HG03064 (cell line): ENCODE data around the gene AKAP13.

Experiments
- ATAC-seq: cut with Tn5 transposase; IDR thresholded peaks from one replicate; pipeline ENCODE4 v1.9.1; 2021; ENCODE audit warnings: low read depth; ENCODE audit not compliant: unreplicated experiment

AKAP13 gene

GRCh38 chr15:85757939-85758654 lies 377.7 kb downstream of the AKAP13 start:
- ATAC-seq, result no peak

- ATAC-seq, result no peak
Measured at GRCh38 chr15:85758655-85758978, 378.2 kb downstream of the AKAP13 start.

- ATAC-seq, result no peak
Measured at GRCh38 chr15:85759376-85759775, 379.0 kb downstream of the AKAP13 start.

- no peak for ATAC-seq
Measured at GRCh38 chr15:85760049-85760448, 379.6 kb downstream of the AKAP13 start.

GRCh38 chr15:85760531-85761371 lies 380.3 kb downstream of the AKAP13 start:
- no peak for ATAC-seq

GRCh38 chr15:85761635-85762034 lies 381.2 kb downstream of the AKAP13 start:
- ATAC-seq, result no peak

- no peak for ATAC-seq
Measured at GRCh38 chr15:85762039-85762755, 381.8 kb downstream of the AKAP13 start.

GRCh38 chr15:85762756-85763127 lies 382.3 kb downstream of the AKAP13 start:
- ATAC-seq, result no peak

- ATAC-seq, result no peak
Measured at GRCh38 chr15:85763157-85763556, 382.8 kb downstream of the AKAP13 start.

- no peak for ATAC-seq
Measured at GRCh38 chr15:85763673-85764633, 383.6 kb downstream of the AKAP13 start.

- ATAC-seq, result no peak
Measured at GRCh38 chr15:85764649-85765277, 384.4 kb downstream of the AKAP13 start.

GRCh38 chr15:85766001-85766831 lies 385.8 kb downstream of the AKAP13 start:
- no peak for ATAC-seq

GRCh38 chr15:85767785-85768529 lies 387.6 kb downstream of the AKAP13 start:
- ATAC-seq, result no peak

- no peak for ATAC-seq
Measured at GRCh38 chr15:85768595-85769168, 388.3 kb downstream of the AKAP13 start.

GRCh38 chr15:85769182-85769900 lies 388.9 kb downstream of the AKAP13 start:
- ATAC-seq, result no peak

GRCh38 chr15:85770096-85771041 lies 390.0 kb downstream of the AKAP13 start:
- no peak for ATAC-seq
